Muscle layer of duodenum (tissue), 2 donors: Measurements from ENCODE around the gene CNTNAP3.
"Not testable (repeated sequence)": the region's sequence is repeated elsewhere in the genome, so short reads cannot be mapped to it uniquely, and the experiment has no call there.

Experiments used
- H3K27ac ChIP-seq: one replicate; pipeline ENCODE4 v1.7.0; 2013; ENCODE audit warnings: mild to moderate bottlenecking, low read length
- H3K27me3 ChIP-seq: one replicate; pipeline ENCODE4 v1.7.0; 2013; ENCODE audit warnings: low read depth, mild to moderate bottlenecking, control low read depth, low read length
- H3K36me3 ChIP-seq, 2 donors: one replicate each; pipeline ENCODE4 v1.7.0; 2013; ENCODE audit warnings: low read length in 2 of 2, control low read depth in 1 of 2, mild to moderate bottlenecking in 1 of 2; ENCODE audit not compliant: insufficient read depth in 2 of 2, control insufficient read depth in 1 of 2
- H3K4me1 ChIP-seq, 2 donors: one replicate each; pipeline ENCODE4 v1.7.0; 2013; ENCODE audit warnings: low read length in 2 of 2, mild to moderate bottlenecking in 2 of 2, control low read depth in 1 of 2, moderate library complexity in 1 of 2; ENCODE audit not compliant: insufficient read depth in 2 of 2, control insufficient read depth in 1 of 2
- H3K4me3 ChIP-seq, 2 donors: one replicate each; pipeline ENCODE4 v1.7.0; 2013; ENCODE audit warnings: low read length in 2 of 2, low read depth in 1 of 2, mild to moderate bottlenecking in 1 of 2
- H3K9me3 ChIP-seq, 2 donors: one replicate each; pipeline ENCODE4 v1.7.0; 2013; ENCODE audit warnings: low read length in 2 of 2, control low read depth in 1 of 2, mild to moderate bottlenecking in 1 of 2; ENCODE audit not compliant: control insufficient read depth in 1 of 2
- donor health status: healthy.

CNTNAP3 gene

DNA sequence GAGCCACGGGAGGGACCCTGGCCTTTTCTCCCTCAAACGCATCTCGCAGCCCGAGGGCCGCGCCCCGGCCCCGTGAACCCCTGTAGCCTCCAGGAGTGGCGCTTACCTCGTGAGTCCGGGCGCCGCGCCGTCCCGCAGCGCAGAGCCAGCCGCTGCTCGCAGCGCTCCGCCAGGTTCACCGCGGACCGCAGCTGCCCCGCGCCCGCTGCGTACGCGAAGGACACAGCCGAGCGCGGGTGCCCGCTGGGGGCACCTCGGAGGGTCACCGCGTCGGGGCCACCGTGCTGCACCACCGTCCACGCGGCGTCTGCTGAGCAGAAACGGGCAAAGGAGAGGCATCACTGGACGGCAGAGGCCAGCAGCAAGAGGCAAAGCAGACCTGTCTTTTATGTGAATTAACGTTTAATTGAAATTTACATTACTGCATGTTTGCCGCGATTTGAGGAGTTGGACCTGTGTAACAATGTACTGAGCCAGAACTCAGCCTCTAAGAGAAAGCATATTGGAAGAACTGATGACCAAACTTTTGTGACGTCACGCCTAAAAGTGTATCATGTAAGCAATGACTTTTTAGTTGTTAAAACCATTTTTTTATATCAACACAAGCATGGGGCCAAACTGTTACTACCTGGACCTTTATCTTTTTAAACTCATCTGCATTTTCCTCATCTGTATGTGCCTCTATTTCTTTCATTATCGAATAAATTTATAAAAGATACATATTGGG is 155.0 kb downstream of the CNTNAP3 start:
- H3K36me3 ChIP-seq, H3K27me3 ChIP-seq, H3K27ac ChIP-seq, H3K4me3 ChIP-seq, H3K4me1 ChIP-seq, H3K9me3 ChIP-seq: not testable (repeated sequence)

DNA sequence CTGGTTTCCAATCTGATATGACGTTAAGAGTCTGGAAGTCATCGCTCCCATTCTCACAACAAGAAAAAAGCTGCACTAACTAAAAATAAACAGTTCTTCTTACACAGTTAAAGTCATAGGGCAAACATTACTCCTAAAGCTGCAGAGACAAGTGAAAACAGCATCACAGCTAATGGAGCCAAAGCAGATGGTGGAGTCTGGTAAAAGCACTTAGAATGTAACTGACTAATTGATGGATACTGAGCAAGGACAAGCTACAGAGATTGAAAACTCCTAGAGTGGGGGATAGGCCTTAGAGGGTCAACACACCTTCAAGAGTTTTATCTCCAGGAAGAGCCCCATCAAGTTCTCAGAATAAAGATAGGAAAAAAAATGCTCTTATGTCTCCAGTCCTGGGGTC is 166.6 kb downstream of the CNTNAP3 start:
- H3K9me3 ChIP-seq, H3K4me3 ChIP-seq, H3K36me3 ChIP-seq, H3K4me1 ChIP-seq, H3K27ac ChIP-seq, H3K27me3 ChIP-seq: not testable (repeated sequence)

DNA sequence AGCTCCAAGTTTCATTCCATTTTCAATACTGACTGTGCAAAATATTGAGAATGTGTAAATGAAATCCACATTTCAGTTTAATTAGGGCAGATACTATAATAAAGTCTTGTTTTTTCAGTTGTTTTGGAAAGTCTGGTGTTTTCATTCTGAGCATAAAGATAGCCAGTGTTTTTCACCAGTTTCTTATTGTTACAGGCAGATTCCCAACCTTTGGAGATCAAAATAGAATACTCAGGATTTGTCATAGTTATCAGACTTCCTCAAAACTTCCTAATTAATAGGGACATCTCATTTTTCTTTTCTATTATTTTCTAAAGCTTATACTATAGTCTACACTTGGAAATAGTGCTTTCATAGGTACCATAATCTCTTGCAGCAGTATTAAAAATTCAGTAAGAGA is 176.2 kb downstream of the CNTNAP3 start:
- H3K4me1 ChIP-seq, H3K27me3 ChIP-seq, H3K4me3 ChIP-seq, H3K27ac ChIP-seq, H3K36me3 ChIP-seq, H3K9me3 ChIP-seq: not testable (repeated sequence)

DNA sequence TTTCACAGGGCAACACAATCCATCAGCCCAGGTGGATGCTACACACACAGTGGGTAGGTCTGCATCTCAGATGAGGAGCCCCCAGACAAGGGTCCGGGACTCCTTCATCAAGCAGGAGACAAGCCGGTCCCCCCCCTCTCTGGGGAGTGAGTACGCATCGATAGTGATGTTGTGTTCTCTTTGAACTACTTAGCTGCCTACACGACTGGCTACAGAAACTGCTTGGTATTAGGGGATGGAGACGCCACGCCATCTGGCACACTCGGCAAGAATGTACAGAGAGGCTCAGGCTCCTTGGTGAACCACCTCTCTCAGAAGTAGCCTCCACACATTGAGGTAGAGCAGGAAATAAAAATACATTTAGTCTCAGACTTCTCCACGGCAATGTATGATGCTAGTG is 179.8 kb downstream of the CNTNAP3 start:
- Histone ChIP-seq H3K4me1 (no peaks in the 10 kb centered on the region), H3K27ac (no peak overlapping the region), H3K27me3 (no peaks in the 10 kb centered on the region)

DNA sequence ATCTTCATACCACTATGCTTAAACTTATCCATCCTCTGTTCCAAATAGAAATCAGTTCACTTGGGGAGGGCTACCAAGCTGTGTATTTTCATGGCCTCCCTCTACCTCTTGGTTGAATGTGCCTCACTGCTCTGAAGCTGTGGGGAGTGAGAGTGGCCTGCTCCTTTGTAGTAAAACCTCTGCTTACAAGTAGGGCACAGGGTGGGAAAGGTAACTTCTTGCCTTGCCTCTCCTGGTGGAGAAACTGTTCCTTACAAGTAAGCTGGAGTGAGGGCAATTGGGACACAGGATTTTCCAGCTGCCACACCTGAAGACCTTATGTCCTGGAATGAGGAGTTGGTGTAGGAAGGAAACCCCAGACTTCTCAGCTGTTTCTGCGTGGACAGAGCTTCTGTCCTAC is 190.8 kb downstream of the CNTNAP3 start:
- H3K36me3 ChIP-seq, H3K9me3 ChIP-seq, H3K27me3 ChIP-seq, H3K4me1 ChIP-seq, H3K27ac ChIP-seq, H3K4me3 ChIP-seq: not testable (repeated sequence)

More for the DNA sequence above, 179.8 kb downstream of the CNTNAP3 start:
- no peaks in the 10 kb centered on the region for H3K36me3 ChIP-seq
- H3K4me3 ChIP-seq: no peak overlapping the region
- H3K9me3 ChIP-seq: no peaks in the 10 kb centered on the region

DNA sequence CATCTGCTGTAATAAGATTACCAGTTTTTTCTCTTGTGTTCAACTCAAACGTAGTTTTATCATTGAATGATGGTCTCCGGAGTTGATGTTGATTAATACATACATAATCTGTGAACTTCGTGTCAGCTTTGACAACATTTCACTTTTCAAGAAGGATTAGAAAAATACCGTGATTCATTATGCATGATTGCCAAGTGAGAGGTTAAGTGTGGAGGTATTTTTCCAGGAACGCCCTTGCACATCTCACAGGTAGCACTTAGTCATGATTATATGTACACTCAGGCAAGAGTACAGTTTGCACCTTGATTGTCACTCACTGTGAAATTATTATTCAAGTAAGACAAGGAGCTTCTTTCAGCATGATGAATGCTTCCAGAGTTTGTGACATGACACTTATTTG is 202.7 kb downstream of the CNTNAP3 start:
- not testable (repeated sequence) for H3K4me3 ChIP-seq, H3K9me3 ChIP-seq, H3K4me1 ChIP-seq, H3K27me3 ChIP-seq, H3K36me3 ChIP-seq, H3K27ac ChIP-seq

DNA sequence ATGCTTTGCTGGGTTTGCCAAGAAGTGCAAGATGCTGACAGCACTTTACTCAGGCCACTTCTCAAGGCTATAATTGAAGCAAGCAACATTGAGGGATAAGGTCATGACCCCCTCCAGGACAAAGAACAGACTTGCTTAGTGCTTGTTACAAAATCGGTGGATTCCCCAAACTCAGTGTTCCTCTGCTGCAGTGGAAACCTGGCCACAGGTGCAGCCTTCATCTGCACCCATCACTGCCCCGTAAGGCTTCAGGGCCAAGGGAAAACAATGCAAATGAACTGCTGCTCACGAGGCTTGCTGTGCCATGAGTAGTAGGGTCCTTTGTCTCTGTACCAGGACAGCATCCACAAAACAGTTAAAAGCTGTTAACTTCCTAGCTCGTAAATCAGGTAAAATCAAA is 205.4 kb downstream of the CNTNAP3 start:
- H3K9me3 ChIP-seq, H3K27me3 ChIP-seq, H3K36me3 ChIP-seq, H3K4me1 ChIP-seq, H3K4me3 ChIP-seq, H3K27ac ChIP-seq: not testable (repeated sequence)

DNA sequence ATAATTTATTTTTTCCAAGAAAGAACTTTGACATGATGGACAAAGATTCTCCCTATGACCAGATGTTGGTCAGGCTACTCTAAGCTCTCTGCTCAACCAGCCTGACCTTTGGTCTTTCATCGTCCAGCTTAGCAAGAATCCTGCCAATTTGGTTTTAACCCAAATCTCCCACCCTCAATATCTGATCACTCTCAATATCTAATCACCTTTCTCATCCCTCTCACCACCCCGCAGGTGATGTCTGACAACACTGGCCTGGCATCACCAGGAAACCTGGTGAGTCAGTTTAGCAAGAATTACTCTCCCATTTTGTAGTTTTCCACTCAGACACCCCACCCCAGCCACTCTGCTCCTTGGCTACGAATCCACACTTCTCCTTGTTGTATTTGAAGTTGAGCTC is 207.9 kb downstream of the CNTNAP3 start:
- H3K9me3 ChIP-seq, H3K4me1 ChIP-seq, H3K36me3 ChIP-seq, H3K27ac ChIP-seq, H3K27me3 ChIP-seq, H3K4me3 ChIP-seq: not testable (repeated sequence)

DNA sequence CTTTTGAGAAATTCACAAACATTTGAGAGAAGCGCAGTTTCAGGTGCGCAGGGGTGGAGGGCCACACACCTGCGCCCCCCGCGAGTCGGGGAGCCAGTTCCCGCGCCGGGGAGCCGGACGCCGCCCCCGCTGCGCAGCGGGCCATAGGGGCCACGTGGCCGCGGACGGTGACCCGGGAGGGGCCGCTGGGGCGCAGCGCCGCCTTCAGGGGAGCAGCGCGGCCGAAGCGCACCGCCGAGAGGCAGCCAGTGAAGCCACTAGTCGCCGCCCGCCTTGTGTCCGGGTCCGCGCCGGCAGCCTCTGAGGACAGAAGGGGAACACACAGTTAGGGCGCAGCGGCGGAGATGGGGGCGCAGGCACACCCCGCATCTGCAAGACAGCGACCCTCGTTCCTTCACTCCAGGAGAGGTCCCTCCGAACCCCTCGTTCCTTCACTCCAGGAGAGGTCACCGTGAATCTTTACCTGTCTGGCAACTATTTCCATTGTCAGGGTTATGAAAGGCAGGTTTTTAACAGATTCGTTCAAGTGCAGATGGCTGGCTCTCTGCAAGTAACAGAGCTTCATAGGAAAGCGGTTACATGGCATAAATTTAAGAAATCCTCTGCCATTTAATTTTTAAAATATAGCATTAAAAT is 209.2 kb downstream of the CNTNAP3 start:
- H3K36me3 ChIP-seq, H3K4me3 ChIP-seq, H3K4me1 ChIP-seq, H3K27ac ChIP-seq, H3K27me3 ChIP-seq, H3K9me3 ChIP-seq: not testable (repeated sequence)

DNA sequence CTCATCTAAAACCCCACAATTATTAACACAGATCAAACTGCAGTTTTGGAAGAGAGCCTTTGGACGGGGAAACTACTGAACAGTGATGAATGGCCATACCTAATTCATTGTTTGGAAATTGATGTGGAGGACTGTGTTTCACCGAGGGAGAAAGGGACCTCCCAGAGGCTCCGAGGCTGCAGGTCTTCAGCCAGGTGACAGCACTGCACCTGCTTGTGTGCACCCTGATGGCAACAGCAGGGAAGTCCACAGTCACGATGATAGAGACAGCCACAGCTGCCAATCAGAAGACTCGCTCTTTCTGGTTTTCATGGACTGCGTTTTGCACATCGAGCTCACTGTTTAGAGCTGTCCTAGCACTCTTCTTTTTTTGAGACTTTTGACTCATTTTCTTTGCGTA is 214.4 kb downstream of the CNTNAP3 start:
- not testable (repeated sequence) for H3K4me3 ChIP-seq, H3K9me3 ChIP-seq, H3K36me3 ChIP-seq, H3K4me1 ChIP-seq, H3K27ac ChIP-seq, H3K27me3 ChIP-seq

DNA sequence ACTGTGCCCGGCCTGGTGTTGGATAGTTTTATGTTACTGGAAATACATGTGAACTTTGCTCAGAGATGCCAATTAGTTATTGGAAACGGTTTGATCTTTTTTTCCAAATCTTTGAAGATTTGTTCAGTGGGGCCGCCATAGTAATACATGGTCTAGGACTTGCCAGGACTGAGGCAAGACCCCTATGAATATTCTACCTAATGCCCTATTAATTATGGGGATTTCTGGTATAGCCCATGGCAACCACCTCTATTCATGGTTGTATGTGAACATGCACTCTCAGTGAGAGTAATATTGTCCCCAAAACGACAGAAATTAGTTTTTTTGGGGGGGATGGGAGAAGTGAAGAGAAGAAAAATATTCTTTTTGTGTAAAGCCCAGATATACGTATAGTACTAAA is 220.3 kb downstream of the CNTNAP3 start:
- H3K36me3 ChIP-seq, H3K27me3 ChIP-seq, H3K4me1 ChIP-seq, H3K4me3 ChIP-seq, H3K9me3 ChIP-seq, H3K27ac ChIP-seq: not testable (repeated sequence)

DNA sequence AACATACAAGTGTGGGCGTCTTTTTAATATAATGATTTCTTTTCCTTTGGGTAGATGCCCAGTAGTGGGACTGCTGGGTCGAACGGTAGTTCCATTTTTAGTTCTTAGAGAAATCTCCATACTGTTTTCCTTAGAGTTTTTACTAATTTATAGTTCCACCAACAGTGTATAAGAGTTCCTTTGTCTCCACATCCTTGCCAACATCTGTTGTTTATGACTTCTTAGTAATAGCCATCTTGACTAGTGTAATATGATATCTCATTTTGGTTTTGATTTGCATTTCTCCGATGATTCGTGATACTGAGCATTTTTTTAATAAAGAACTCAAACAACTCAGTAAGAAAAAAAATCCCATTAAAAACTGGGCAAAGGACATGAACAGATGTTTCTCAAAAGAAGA is 225.0 kb downstream of the CNTNAP3 start:
- not testable (repeated sequence) for H3K27ac ChIP-seq, H3K9me3 ChIP-seq, H3K27me3 ChIP-seq, H3K4me1 ChIP-seq, H3K4me3 ChIP-seq, H3K36me3 ChIP-seq
